Measurements from ENCODE around the gene LRRFIP2. TPM values are rescaled to one million over a fixed set of nuclear protein-coding genes. Genes with fewer than 3 reads are reported as not detected.
A peak's percentile ranks its signal among the peaks of the same experiment; 100 is the strongest.

Gene LRRFIP2
- total RNA-seq, 1 donor from 2014 or later: 26.7 TPM

GRCh38 chr3:37116998-37117397 is 57.4 kb downstream of the LRRFIP2 start:
- DNase-seq (ENCODE audit: low read depth in 2 of 2): no peak

GRCh38 chr3:37115446-37115845 is 58.9 kb downstream of the LRRFIP2 start:
- peak in 1 of 2 donors; percentile 79 for DNase-seq (ENCODE audit: low read depth in 2 of 2)

- peak; percentile 43 to 82 for DNase-seq (ENCODE audit: low read depth in 2 of 2)
Observed at GRCh38 chr3:37114251-37115145, 59.9 kb downstream of the LRRFIP2 start.

GRCh38 chr3:37112987-37113386 is 61.4 kb downstream of the LRRFIP2 start:
- DNase-seq (ENCODE audit: low read depth in 2 of 2): no peak

GRCh38 chr3:37111199-37111598 is 63.2 kb downstream of the LRRFIP2 start:
- DNase-seq (ENCODE audit: low read depth in 2 of 2): no peak

GRCh38 chr3:37107846-37108245 is 66.5 kb downstream of the LRRFIP2 start:
- DNase-seq (ENCODE audit: low read depth in 2 of 2): no peak

GRCh38 chr3:37103103-37103808 is 71.1 kb downstream of the LRRFIP2 start:
- DNase-seq (ENCODE audit: low read depth in 2 of 2): no peak

GRCh38 chr3:37100411-37100810 is 74.0 kb downstream of the LRRFIP2 start:
- no peak for DNase-seq (ENCODE audit: low read depth in 2 of 2)

GRCh38 chr3:37099469-37099868 is 74.9 kb downstream of the LRRFIP2 start:
- DNase-seq (ENCODE audit: low read depth in 2 of 2): no peak

GRCh38 chr3:37098884-37099283 is 75.5 kb downstream of the LRRFIP2 start:
- DNase-seq (ENCODE audit: low read depth in 2 of 2): no peak

GRCh38 chr3:37097776-37098175 is 76.6 kb downstream of the LRRFIP2 start:
- no peak for DNase-seq (ENCODE audit: low read depth in 2 of 2)

GRCh38 chr3:37096975-37097374 is 77.4 kb downstream of the LRRFIP2 start:
- DNase-seq (ENCODE audit: low read depth in 2 of 2): no peak

- DNase-seq (ENCODE audit: low read depth in 2 of 2): peak in 1 of 2 donors; percentile 58
Observed at GRCh38 chr3:37096288-37096687, 78.1 kb downstream of the LRRFIP2 start.

GRCh38 chr3:37094636-37095035 is 79.7 kb downstream of the LRRFIP2 start:
- DNase-seq (ENCODE audit: low read depth in 2 of 2): no peak

- DNase-seq (ENCODE audit: low read depth in 2 of 2): no peak
Observed at GRCh38 chr3:37093481-37093880, 80.9 kb downstream of the LRRFIP2 start.

GRCh38 chr3:37092484-37092883 is 81.9 kb downstream of the LRRFIP2 start:
- DNase-seq (ENCODE audit: low read depth in 2 of 2): no peak

GRCh38 chr3:37087870-37088269 is 86.5 kb downstream of the LRRFIP2 start:
- no peak for DNase-seq (ENCODE audit: low read depth in 2 of 2)

GRCh38 chr3:37086918-37087317 is 87.5 kb downstream of the LRRFIP2 start:
- DNase-seq (ENCODE audit: low read depth in 2 of 2): no peak

- no peak for DNase-seq (ENCODE audit: low read depth in 2 of 2)
Observed at GRCh38 chr3:37082317-37082716, 92.1 kb downstream of the LRRFIP2 start.

GRCh38 chr3:37075955-37076354 is 98.4 kb downstream of the LRRFIP2 start:
- no peak for DNase-seq (ENCODE audit: low read depth in 2 of 2)

GRCh38 chr3:37074178-37074577 is 100.2 kb downstream of the LRRFIP2 start:
- peak in 1 of 2 donors; percentile 8 for DNase-seq (ENCODE audit: low read depth in 2 of 2)

- peak in 1 of 2 donors; percentile 72 for DNase-seq (ENCODE audit: low read depth in 2 of 2)
Observed at GRCh38 chr3:37072892-37073291, 101.5 kb downstream of the LRRFIP2 start.

- DNase-seq (ENCODE audit: low read depth in 2 of 2): no peak
Observed at GRCh38 chr3:37071921-37072320, 102.5 kb downstream of the LRRFIP2 start.
